Hematopoietic multipotent progenitor cell treated with erythropoietin and hydrocortisone succinate and interleukin-3 and kit ligand, for 4 days (in vitro differentiated cells): ENCODE results near the gene SLC66A1.

Experiments
- DNase-seq: peaks from one replicate; pipeline ENCODE4 v3.0.0-alpha.2; 2015

SLC66A1 gene

GRCh38 chr1:19343617-19344350 is 31.7 kb downstream of the SLC66A1 start:
- no peak for DNase-seq

GRCh38 chr1:19344372-19344810 is 32.3 kb downstream of the SLC66A1 start:
- DNase-seq, result peak; percentile 63

GRCh38 chr1:19344831-19345230 is 32.7 kb downstream of the SLC66A1 start:
- DNase-seq, result no peak

DNA sequence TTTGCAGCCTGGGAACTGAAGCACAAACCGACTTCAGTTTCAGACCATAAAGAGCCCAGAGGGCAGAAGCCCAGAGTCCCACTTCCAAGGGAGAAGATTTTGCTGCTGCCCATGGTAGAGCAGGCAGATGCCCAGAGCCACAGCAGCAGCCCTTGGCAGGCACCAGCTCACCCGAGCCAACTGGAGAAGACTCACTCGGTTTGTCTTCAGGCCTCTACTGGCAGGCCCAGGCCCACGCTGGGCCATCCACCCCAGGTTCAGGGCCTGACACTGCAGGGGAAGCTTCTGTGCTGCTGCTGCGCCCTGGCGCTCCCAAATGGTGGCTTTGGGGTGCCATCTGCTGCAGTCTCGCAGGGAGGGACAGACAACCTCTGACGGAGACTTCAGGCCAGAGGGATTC is 33.3 kb downstream of the SLC66A1 start:
- no peak for DNase-seq

DNA sequence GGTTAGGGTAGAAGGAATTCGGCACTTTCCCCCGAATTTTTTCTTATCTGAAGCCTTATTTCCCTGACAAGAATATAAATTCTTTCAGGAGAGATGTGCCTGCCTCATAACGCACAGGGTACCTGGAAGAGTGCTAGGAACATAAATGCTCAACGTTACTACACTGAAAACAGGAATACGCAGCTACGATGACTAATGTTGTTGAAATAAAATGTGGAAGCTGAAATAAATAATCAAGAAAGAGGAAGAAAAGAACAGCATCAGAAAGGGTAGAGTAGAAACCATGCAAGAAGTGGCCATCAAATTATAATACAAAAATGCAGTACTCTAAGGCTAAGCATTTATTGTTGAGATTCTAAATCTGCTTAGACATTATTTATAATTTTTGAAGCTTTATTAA is 33.9 kb downstream of the SLC66A1 start:
- DNase-seq, result no peak

DNA sequence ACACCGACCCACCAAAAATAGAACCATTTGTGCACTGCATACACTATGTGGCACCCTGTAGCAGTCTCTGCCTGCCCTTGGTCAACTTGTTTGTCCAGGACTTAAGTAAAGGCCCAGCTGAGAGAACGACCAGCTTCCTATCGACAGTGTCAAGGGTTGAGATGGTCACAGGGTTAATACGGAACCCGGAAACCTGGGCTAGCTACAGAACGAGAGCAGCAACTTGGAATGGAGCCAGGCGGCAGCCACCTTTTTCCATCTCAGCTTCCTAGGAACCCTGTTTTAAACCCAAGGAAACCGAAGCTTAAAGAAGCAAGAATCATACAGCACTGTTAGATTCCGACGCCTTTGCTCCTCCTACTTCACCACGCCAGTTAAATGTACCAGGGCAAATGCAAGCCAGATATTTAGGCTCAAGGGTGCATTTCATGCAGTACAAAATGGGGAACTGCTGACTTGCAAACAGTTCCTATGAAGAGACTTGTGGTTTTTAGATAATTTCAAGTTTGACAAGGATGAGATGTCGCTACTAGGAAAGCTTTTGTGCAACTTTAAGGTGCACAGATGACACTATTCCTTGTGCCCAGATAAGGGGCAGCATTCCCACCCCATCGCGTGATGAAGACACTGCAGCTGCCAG is 35.5 kb downstream of the SLC66A1 start:
- DNase-seq, result peak; percentile 75

GRCh38 chr1:19348441-19349198 is 36.5 kb downstream of the SLC66A1 start:
- no peak for DNase-seq

DNA sequence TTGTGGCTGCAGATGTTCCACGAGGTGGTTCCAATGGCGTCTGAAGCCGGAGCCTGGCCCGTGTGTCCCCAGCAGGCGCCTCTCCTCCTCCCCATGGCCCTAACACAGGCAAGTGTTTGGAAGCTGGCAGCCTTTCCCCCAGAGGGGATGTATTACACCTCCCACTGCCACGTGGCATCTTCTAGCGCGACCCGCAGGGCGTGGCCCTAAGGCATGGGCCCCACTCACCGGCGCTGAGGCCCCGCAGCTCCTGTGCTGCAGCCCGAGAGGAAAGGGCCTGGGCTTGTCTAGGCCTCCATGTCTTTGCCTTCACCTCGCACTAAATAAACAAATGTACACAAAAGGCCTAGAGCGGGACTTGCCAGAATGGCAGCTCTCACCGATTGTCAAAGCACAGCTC is 37.9 kb downstream of the SLC66A1 start:
- no peak for DNase-seq

DNA sequence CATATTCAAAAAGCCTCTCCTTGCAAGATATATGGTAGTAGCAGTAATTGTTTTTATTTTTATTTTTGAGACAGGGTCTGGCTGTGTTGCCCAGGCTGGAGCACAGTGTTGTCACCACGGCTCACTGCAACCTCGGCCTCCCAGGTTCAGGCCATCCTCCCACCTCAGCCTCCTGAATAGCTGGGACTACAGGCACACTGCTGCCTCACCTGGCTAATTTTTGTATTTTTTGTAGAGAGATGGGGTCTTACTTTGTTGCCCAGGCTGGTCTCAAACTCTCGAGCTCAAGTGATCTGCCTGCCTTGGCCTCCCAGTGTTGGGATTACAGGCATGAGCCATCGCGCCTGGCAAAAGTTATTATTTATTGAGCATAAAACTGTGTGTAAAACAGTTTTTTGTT is 38.4 kb downstream of the SLC66A1 start:
- no peak for DNase-seq

GRCh38 chr1:19351873-19352272 is 39.7 kb downstream of the SLC66A1 start:
- no peak for DNase-seq

DNA sequence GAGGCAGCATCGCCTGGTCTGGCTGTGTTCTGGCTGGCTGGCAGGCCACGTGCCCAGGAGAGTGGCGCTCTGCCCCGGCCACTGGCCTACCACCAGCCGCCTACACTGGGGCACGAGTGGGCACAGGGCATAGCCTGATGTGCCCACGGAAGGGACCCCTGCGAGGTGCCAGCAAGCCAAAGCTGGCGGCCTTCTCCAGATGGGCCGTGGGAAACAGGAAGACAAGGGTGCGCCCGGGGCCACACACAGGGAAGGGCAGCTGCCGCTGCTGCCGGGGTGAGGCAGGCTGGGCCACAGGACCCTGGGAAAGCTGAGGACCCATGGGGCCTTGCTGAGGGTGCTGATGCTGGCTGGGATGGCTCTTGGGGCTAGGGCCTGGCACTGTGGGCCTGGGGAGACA is 40.7 kb downstream of the SLC66A1 start:
- no peak for DNase-seq

- DNase-seq, result no peak
These were observed 41.5 kb downstream of the SLC66A1 start for GRCh38 chr1:19353596-19353995.

DNA sequence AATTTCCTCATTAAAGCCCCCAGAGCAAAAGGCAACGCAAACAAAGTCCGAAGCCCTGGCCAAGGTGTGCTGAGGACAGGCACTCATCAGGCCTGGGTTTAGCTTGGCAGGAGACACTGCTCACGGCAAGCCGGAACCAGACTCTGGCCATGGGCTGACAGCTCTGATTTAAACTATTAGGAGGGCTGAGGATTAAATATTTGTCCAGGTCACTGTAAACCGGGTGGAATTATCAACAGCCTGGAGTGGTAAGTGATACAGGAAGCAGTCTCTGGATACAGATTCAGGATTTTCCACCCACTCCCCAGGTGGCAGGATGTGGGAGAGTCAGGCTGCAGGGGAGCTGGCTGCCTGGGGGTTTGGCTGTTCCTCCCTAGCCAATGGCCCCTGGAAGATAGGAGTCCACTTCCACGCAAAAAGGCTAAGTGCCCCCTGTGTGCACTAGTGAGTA is 42.4 kb downstream of the SLC66A1 start:
- no peak for DNase-seq

DNA sequence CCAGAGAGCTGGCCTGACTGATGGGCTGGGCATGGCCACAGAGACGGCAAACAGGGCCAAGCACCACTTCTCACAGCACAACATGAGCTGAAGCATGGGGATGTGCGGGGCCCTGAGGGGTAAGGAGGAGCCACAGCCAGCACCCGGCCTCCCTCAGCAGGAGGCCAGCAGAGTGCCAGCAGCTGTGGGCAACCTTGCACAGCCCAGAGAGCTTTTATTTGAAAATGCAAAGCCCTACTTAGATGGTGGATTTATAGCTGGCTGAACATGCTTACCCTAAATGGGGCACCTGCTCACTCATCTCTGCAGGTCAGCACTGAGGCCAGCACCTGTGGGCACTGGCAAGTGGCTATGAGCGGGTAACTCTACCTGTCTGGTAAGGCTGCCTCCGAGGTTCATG is 44.1 kb downstream of the SLC66A1 start:
- no peak for DNase-seq

DNA sequence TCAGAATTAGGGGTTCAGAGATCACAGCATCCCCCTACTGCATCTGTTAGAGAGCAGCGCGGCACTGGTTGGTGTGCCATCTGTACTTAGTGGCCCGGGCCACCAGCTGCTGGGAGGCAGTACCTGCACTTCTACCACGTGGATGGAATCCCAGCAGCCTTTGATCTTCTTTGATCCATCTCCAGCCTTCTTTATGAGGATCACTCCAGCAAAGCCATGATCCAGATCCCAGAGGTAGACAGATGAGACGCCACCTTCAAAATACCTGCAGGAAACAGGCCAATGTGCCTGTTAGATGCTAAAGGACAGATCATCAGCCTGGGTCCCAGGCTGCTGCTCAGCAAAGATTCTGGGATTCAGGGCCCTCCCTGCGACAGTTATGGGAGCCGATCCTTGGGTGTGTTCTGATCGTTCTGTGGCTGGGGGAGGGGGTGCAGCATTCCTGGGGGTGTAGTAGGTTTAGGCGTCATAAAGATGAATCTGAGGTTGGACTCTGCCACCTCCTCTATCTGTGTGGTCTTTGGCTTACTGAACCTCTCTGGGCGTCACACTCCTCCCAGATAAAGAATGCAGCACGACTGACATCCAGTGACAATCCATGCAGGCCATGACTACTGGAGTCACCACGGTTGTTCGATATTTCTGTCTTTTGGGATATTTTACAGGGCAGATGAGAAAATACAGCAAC is 45.3 kb downstream of the SLC66A1 start:
- no peak for DNase-seq

- DNase-seq, result no peak
These were observed 46.6 kb downstream of the SLC66A1 start for GRCh38 chr1:19358710-19359109.

DNA sequence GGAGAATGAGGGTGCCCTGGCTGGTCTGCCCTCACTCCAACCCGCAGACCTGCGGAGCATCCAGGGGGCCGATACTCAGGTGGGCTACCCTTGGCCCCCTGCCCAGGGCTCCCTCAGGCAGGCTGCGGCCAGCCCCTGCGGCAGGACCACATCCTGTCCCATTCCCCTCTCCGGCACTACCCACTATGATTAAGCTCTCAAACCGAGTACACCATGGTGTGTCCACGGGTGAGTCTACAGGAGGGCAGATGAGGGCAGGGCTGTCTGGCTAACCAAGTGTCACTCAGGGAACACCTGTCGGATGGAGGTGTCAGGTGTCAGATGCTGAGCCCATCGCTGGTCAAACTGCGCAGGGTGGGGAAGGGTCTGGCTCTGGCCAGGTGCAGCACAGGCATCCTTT is 47.2 kb downstream of the SLC66A1 start:
- no peak for DNase-seq

- DNase-seq, result no peak
These were observed 47.9 kb downstream of the SLC66A1 start for GRCh38 chr1:19360016-19360415.

DNA sequence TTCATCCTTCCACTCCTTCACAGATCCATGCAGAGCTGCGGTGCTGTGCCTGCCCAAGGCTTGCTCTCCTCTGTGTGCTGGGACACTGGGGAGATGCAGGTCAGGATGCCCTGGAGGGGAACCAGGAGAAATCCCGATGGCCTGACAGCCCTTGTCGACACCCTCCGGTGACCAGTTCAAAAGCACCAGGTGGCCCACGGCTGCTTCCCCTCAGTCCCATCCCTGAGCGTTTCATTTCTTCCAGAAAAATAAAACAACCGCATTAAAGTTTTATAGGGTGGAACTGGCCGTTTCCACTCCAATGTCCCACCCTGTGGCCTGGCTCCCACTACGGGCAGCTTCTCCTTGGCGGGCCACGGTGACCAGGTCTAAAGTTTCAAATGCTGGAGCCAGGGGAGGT is 48.3 kb downstream of the SLC66A1 start:
- no peak for DNase-seq

DNA sequence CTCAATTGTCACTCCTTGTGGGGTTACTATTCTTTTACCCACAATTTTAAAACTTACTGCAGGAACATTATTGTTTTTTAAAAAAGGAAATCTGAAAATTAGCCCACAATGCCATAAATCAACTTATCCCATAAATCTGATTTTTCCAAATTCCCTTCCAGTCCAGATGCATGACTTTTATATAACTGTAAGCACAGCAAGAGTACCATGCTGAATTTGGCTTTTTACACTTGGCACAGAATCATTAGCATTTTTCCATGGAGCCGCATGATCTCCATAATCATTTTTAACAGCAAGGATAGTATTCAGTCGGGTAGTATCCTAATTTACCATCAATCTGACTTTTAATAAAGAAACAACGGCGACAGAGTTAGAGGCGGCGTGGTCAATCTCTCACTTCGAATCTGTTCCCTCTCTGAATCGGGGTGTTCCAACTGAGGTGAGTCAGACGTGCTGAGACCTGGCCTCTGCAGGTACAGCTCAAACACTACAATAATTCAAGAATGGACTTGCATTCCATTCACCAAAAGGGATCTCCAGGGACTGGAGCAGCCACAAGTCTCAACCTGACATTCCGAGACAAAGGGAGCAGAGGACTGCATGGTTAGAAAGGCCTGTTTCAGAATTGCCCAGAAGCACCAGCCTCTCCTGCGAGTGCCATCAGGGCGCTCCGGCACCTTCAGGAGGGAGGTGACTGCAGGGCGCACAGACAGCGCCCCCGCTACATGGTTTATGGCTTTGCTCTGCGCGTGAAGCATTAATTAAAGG is 48.9 kb downstream of the SLC66A1 start:
- no peak for DNase-seq

DNA sequence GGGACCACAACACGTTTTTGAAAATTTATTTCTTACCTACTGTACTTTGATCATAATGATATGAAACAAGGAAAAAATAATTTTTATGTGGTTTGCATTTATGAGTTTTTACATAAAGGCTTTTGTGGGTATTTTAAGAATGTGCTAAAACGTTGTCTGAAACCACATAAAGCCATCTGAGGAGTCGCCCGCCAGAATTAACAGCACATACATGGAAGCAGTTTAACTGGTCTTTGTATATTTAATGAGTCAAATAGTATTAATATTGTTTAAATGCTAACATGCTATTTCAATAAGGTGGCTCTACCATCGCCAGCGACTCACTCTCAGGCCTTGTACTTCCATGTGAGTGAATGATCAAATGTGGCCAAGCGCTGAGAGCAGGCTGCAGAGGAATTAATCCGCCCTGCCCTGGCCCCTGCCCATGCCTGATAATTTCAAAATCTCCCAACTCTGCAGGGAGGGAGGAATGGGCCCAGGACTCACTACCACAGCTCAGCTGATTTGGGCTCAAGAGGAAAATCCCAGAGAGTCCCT is 49.6 kb downstream of the SLC66A1 start:
- DNase-seq, result no peak

DNA sequence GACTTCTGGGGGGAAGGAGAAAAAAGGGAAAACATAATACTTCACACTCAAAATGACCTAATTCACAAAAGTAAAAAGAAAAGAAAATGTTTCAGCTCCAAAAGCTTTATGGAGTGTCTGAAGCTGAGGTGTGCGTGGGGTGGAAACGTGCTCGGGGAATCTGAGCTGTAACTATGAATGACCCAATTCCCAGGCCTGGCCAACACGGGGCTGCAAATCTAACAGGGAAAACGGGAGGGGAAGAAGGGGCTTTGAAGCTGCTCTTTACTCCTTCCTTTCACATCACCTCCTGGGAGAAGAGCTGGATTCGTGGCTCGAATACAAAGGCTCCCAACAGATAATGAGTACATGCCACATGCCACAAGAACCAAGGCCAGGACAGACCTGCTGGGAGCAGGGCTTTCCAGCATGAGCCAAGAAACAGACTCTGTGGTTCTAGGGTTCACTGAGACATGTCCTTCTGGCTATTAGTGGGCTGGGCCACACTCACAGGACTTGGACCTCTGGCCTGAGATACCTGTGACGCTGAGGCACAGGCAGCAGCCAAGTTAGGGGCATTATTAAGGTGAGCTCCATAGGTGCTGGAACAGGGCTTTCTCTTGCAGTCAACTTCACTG is 51.5 kb downstream of the SLC66A1 start:
- no peak for DNase-seq
